ENCODE measurements around the gene SDCBP2.

The SDCBP2 gene

DNA sequence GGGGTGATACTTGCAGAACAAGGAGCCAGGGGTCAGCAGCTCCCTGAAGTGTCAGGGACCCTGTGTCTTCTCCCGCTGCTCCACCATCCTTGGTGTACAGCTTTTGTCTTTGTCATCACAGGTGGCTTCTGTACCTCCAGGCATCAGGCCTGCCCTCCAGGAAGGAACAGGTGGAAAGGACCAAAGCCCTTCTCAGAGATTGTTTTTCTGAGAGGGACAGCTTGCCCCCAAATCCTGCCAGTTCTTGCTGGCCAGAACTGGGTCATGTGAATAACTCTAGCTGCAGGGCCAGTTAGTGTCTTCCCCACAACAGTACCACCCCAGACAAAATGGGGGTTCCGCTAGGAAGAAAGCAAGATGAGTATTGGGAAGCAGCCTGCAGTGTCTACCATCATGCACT is 31.5 kb downstream of the SDCBP2 start:
- DNase-seq, result no peak
- Histone ChIP-seq H3K36me3 (peaks cover 0 to 44% (median 8%) of the 10 kb centered on the region in 3 donors), H3K27me3 (no peaks in the 10 kb centered on the region), H3K9me3 (no peaks in the 10 kb centered on the region), H3K4me3 (no peak overlapping the region), H3K4me1 (no peaks in the 10 kb centered on the region), H3K27ac (no peak overlapping the region)
- intact Hi-C loops (cut with DNase I; ENCODE audit: low total_unique reads), result no loop called here
- TF ChIP-seq, protein P1, sequence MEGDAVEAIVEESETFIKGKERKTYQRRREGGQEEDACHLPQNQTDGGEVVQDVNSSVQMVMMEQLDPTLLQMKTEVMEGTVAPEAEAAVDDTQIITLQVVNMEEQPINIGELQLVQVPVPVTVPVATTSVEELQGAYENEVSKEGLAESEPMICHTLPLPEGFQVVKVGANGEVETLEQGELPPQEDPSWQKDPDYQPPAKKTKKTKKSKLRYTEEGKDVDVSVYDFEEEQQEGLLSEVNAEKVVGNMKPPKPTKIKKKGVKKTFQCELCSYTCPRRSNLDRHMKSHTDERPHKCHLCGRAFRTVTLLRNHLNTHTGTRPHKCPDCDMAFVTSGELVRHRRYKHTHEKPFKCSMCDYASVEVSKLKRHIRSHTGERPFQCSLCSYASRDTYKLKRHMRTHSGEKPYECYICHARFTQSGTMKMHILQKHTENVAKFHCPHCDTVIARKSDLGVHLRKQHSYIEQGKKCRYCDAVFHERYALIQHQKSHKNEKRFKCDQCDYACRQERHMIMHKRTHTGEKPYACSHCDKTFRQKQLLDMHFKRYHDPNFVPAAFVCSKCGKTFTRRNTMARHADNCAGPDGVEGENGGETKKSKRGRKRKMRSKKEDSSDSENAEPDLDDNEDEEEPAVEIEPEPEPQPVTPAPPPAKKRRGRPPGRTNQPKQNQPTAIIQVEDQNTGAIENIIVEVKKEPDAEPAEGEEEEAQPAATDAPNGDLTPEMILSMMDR (IDR thresholded peaks at IDR 0.05), result no peak

DNA sequence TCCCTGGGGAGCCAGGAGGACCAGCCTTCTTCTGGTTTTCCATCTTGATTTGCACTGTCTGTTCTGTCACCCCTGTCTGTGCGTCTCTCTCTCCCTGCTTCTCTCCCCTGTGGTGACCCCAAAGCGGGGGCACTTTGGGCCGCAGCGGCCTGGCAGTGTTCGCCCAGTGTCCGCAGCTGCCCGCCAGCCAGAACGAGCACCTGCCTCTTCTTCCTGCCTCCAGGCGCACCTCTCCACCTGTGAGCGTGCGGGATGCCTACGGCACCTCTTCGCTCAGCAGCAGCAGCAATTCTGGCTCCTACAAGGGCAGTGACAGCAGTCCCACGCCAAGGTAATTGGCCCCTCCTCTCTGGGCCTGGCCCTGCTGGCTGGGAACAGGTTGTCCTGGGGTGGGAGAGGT is 32.0 kb downstream of the SDCBP2 start:
- intact Hi-C loops (cut with DNase I; ENCODE audit: low total_unique reads), result no loop called here
- Histone ChIP-seq H3K4me1 (no peaks in the 10 kb centered on the region), H3K36me3 (peaks cover 0 to 44% (median 8%) of the 10 kb centered on the region in 3 donors), H3K4me3 (no peak overlapping the region), H3K27ac (no peak overlapping the region), H3K9me3 (no peaks in the 10 kb centered on the region), H3K27me3 (no peaks in the 10 kb centered on the region)
- DNase-seq, result peak in 1 of 2 donors; percentile 32
- TF ChIP-seq, protein P1 (IDR thresholded peaks at IDR 0.05), result no peak

DNA sequence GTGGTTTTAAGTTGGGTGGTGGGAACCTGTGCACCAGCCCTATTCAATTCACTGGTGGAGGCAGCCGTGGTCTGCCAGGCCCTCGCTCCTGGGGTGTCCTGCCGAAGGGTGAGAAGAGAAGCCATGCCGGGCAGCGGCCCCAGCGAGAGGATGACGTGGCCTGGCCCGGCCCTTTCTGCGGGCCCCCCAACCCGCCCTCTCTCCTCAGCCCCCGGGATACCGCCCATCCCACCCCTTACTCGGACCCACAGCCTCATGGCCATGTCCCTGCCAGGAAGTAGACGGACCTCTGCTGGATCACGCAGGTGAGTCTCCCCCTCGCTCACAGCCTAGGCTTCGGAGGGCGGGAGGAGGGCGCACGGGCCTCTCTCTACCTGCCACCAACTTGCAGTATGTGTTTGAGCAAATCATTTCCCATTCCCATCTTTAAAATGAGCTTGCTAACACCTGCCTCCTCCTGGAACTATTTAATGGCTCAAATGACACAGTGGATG is 32.8 kb downstream of the SDCBP2 start:
- TF ChIP-seq, protein P1 (IDR thresholded peaks at IDR 0.05), result no peak
- peaks cover 0 to 43% (median 8%) of the 10 kb centered on the region in 3 donors for H3K36me3 ChIP-seq
- DNase-seq, result no peak
- H3K4me1 ChIP-seq, result peaks cover 0 to 2% (median 0%) of the 10 kb centered on the region in 4 donors
- no peaks in the 10 kb centered on the region for H3K9me3 ChIP-seq
- intact Hi-C loops (cut with DNase I; ENCODE audit: low total_unique reads), result no loop called here
- no peak overlapping the region for H3K27ac ChIP-seq
- H3K27me3 ChIP-seq, result no peaks in the 10 kb centered on the region
- H3K4me3 ChIP-seq, result no peak overlapping the region

DNA sequence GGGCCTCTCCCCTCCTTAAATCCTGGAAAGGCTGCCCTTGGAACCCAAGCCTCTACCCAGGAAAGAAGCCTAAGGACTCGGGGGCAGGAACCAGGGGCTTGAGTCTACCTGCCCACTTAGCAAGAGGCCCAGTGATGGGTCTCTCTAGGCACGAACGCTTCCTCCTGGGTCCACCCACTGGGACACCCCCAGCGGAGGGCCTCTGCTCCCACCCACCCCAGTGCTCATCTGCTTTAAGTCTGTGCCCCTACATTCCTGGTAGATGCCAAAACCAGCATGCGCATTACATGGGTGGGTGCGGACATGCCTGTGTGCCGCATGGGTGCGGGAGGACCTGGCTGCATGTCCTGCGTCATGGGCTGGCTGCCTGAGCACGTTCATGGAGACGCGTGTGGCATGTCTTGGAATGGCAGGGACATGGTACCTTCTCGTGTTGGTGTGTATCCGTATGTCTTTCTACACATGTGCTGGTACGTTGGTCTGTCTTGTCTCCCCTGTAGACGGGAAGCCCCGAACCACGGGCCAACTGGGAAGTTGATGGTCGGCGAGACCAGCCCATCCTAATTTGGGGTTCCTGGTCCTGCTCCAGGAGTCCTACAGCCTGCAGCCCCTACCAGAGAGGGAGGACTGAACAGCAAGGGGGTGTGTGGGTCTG is 33.5 kb downstream of the SDCBP2 start:
- H3K4me3 ChIP-seq, result no peak overlapping the region
- H3K4me1 ChIP-seq, result peaks cover 0 to 3% (median 0%) of the 10 kb centered on the region in 4 donors
- intact Hi-C loops (cut with DNase I; ENCODE audit: low total_unique reads), result no loop called here
- TF ChIP-seq, protein P1 (IDR thresholded peaks at IDR 0.05), result no peak
- H3K36me3 ChIP-seq, result peaks cover 0 to 35% (median 8%) of the 10 kb centered on the region in 3 donors
- H3K27me3 ChIP-seq, result no peaks in the 10 kb centered on the region
- no peak overlapping the region for H3K27ac ChIP-seq
- no peaks in the 10 kb centered on the region for H3K9me3 ChIP-seq
- DNase-seq, result no peak

DNA sequence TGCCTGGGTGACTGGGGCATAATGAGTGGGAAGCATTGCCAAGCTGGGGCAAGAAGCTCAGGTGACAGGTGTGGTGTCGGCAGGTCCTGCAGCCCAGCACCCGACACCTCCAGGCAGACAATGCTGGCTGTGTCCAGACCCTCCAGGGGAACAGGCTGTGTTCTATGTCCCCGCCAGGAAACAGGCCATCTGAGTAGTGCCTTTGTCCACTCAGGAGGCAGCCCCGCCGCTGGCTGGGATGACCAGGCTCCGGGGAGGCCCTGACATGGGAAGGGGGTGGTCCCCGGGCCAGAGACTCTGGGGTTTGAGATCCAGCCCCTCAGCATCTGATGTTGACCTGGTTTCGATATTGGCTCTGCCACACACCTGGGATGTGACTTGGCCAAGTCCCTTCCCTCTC is 34.4 kb downstream of the SDCBP2 start:
- DNase-seq, result no peak
- Histone ChIP-seq H3K4me3 (no peak overlapping the region), H3K4me1 (peaks cover 0 to 3% (median 0%) of the 10 kb centered on the region in 4 donors), H3K9me3 (no peaks in the 10 kb centered on the region), H3K36me3 (peaks cover 0 to 28% (median 8%) of the 10 kb centered on the region in 3 donors), H3K27me3 (no peaks in the 10 kb centered on the region), H3K27ac (no peak overlapping the region)
- TF ChIP-seq, protein P1 (IDR thresholded peaks at IDR 0.05), result no peak
- intact Hi-C loops (cut with DNase I; ENCODE audit: low total_unique reads), result no loop called here

Data from tibial artery (tissue), 4 donors.